ENCODE results near the gene SUMO2.

The SUMO2 gene

GRCh38 chr17:75205037-75205792, 22.5 kb upstream of the SUMO2 start, which contains the start of gene NUP85:
TSS of gene NUP85 (plus strand) at chr17:75205679. CDS start at chr17:75205762, 83 bp downstream.
- H3K4me1 ChIP-seq = peaks cover 4% of the 10 kb centered on the region
- no peaks in the 10 kb centered on the region for H3K27me3 ChIP-seq (ENCODE audit: low read depth)
- peak within 1 kb of the TSS; percentile 66 for H3K4me3 ChIP-seq
- H3K36me3 ChIP-seq (replicated peaks) = peaks cover 13% of the 10 kb centered on the region
- H3K9me3 ChIP-seq = no peaks in the 10 kb centered on the region
- peak; percentile 91 to 97 for DNase-seq (ENCODE audit: low spot score in 2 of 2)
- in situ Hi-C loops (cut with MboI; ENCODE audit: low sequenced_read_pairs) = no loop called here

GRCh38 chr17:75199886-75200618, 17.3 kb upstream of the SUMO2 start:
- no peak for DNase-seq (ENCODE audit: low spot score in 2 of 2)
- H3K4me1 ChIP-seq = peaks cover 4% of the 10 kb centered on the region
- H3K27me3 ChIP-seq (ENCODE audit: low read depth) = no peaks in the 10 kb centered on the region
- H3K36me3 ChIP-seq (replicated peaks) = no peaks in the 10 kb centered on the region
- in situ Hi-C loops (cut with MboI; ENCODE audit: low sequenced_read_pairs) = no loop called here
- H3K9me3 ChIP-seq = no peaks in the 10 kb centered on the region
- H3K4me3 ChIP-seq = no peak overlapping the region

- in situ Hi-C loops (cut with MboI; ENCODE audit: low sequenced_read_pairs) = no loop called here
- DNase-seq (ENCODE audit: low spot score in 2 of 2) = no peak
- Histone ChIP-seq H3K4me3 (no peak overlapping the region), H3K4me1 (no peaks in the 10 kb centered on the region), H3K36me3 (replicated peaks) (no peaks in the 10 kb centered on the region), H3K27me3 (ENCODE audit: low read depth) (no peaks in the 10 kb centered on the region), H3K9me3 (no peaks in the 10 kb centered on the region)
Measured at GRCh38 chr17:75194879-75195278, 12.1 kb upstream of the SUMO2 start.

GRCh38 chr17:75191584-75191983, 8.8 kb upstream of the SUMO2 start:
- Histone ChIP-seq H3K27me3 (ENCODE audit: low read depth) (no peaks in the 10 kb centered on the region), H3K9me3 (no peaks in the 10 kb centered on the region), H3K36me3 (replicated peaks) (no peaks in the 10 kb centered on the region), H3K4me3 (no peak overlapping the region), H3K4me1 (no peaks in the 10 kb centered on the region)
- DNase-seq (ENCODE audit: low spot score in 2 of 2) = no peak
- in situ Hi-C loops (cut with MboI; ENCODE audit: low sequenced_read_pairs) = no loop called here

- in situ Hi-C loops (cut with MboI; ENCODE audit: low sequenced_read_pairs) = no loop called here
- no peak for DNase-seq (ENCODE audit: low spot score in 2 of 2)
- Histone ChIP-seq H3K4me3 (no peak overlapping the region), H3K9me3 (no peaks in the 10 kb centered on the region), H3K36me3 (replicated peaks) (no peaks in the 10 kb centered on the region), H3K27me3 (ENCODE audit: low read depth) (no peaks in the 10 kb centered on the region), H3K4me1 (no peaks in the 10 kb centered on the region)
Measured at GRCh38 chr17:75188614-75189013, 5.9 kb upstream of the SUMO2 start.

- no peaks in the 10 kb centered on the region for H3K27me3 ChIP-seq (ENCODE audit: low read depth)
- H3K4me1 ChIP-seq = peaks cover 15% of the 10 kb centered on the region
- peaks cover 28% of the 10 kb centered on the region for H3K36me3 ChIP-seq (replicated peaks)
- H3K9me3 ChIP-seq = no peaks in the 10 kb centered on the region
- no peak for DNase-seq (ENCODE audit: low spot score in 2 of 2)
- no peak overlapping the region for H3K4me3 ChIP-seq
- in situ Hi-C loops (cut with MboI; ENCODE audit: low sequenced_read_pairs) = no loop called here
Measured at GRCh38 chr17:75183999-75184884, 1.5 kb upstream of the SUMO2 start.

- H3K4me1 ChIP-seq = peaks cover 15% of the 10 kb centered on the region
- H3K4me3 ChIP-seq = peak overlapping the region; percentile 94
- no peak for DNase-seq (ENCODE audit: low spot score in 2 of 2)
- no peaks in the 10 kb centered on the region for H3K9me3 ChIP-seq
- no peaks in the 10 kb centered on the region for H3K27me3 ChIP-seq (ENCODE audit: low read depth)
- in situ Hi-C loops (cut with MboI; ENCODE audit: low sequenced_read_pairs) = no loop called here
- peaks cover 41% of the 10 kb centered on the region for H3K36me3 ChIP-seq (replicated peaks)
Measured at GRCh38 chr17:75182319-75182568, 515 bp downstream of the SUMO2 start.

GRCh38 chr17:75181608-75182318, 996 bp downstream of the SUMO2 start:
- Histone ChIP-seq H3K4me1 (peaks cover 15% of the 10 kb centered on the region), H3K36me3 (replicated peaks) (peaks cover 44% of the 10 kb centered on the region), H3K27me3 (ENCODE audit: low read depth) (no peaks in the 10 kb centered on the region), H3K4me3 (peak overlapping the region; percentile 94), H3K9me3 (no peaks in the 10 kb centered on the region)
- DNase-seq (ENCODE audit: low spot score in 2 of 2) = peak in 1 of 2 experiments; percentile 37
- in situ Hi-C loops (cut with MboI; ENCODE audit: low sequenced_read_pairs) = no loop called here

- Histone ChIP-seq H3K27me3 (ENCODE audit: low read depth) (no peaks in the 10 kb centered on the region), H3K4me3 (peak overlapping the region; percentile 94), H3K36me3 (replicated peaks) (peaks cover 51% of the 10 kb centered on the region), H3K4me1 (peaks cover 15% of the 10 kb centered on the region), H3K9me3 (no peaks in the 10 kb centered on the region)
- DNase-seq (ENCODE audit: low spot score in 2 of 2) = no peak
- in situ Hi-C loops (cut with MboI; ENCODE audit: low sequenced_read_pairs) = no loop called here
Measured at GRCh38 chr17:75181110-75181509, 1.6 kb downstream of the SUMO2 start.

GRCh38 chr17:75178453-75178852, 4.3 kb downstream of the SUMO2 start:
- Histone ChIP-seq H3K36me3 (replicated peaks) (peaks cover 78% of the 10 kb centered on the region), H3K4me1 (peaks cover 15% of the 10 kb centered on the region), H3K27me3 (ENCODE audit: low read depth) (no peaks in the 10 kb centered on the region), H3K9me3 (no peaks in the 10 kb centered on the region), H3K4me3 (no peak overlapping the region)
- no peak for DNase-seq (ENCODE audit: low spot score in 2 of 2)
- in situ Hi-C loops (cut with MboI; ENCODE audit: low sequenced_read_pairs) = no loop called here

- no peak for DNase-seq (ENCODE audit: low spot score in 2 of 2)
- Histone ChIP-seq H3K4me1 (peaks cover 10% of the 10 kb centered on the region), H3K27me3 (ENCODE audit: low read depth) (no peaks in the 10 kb centered on the region), H3K4me3 (no peak overlapping the region), H3K36me3 (replicated peaks) (peaks cover 88% of the 10 kb centered on the region), H3K9me3 (no peaks in the 10 kb centered on the region)
- in situ Hi-C loops (cut with MboI; ENCODE audit: low sequenced_read_pairs) = no loop called here
Measured at GRCh38 chr17:75176625-75177024, 6.1 kb downstream of the SUMO2 start.

GRCh38 chr17:75174996-75175395, 7.8 kb downstream of the SUMO2 start:
- H3K4me1 ChIP-seq = no peaks in the 10 kb centered on the region; the same call in 1 of the 2 replicates
- in situ Hi-C loops (cut with MboI; ENCODE audit: low sequenced_read_pairs) = no loop called here
- no peak for DNase-seq (ENCODE audit: low spot score in 2 of 2)
- H3K36me3 ChIP-seq (replicated peaks) = peaks cover 88% of the 10 kb centered on the region
- H3K9me3 ChIP-seq = no peaks in the 10 kb centered on the region
- H3K27me3 ChIP-seq (ENCODE audit: low read depth) = no peaks in the 10 kb centered on the region
- no peak overlapping the region for H3K4me3 ChIP-seq

GRCh38 chr17:75173526-75173925, 9.2 kb downstream of the SUMO2 start:
- no peaks in the 10 kb centered on the region for H3K9me3 ChIP-seq
- H3K27me3 ChIP-seq (ENCODE audit: low read depth) = no peaks in the 10 kb centered on the region
- H3K4me1 ChIP-seq = no peaks in the 10 kb centered on the region; the same call in 1 of the 2 replicates
- H3K36me3 ChIP-seq (replicated peaks) = peaks cover 87% of the 10 kb centered on the region
- no peak overlapping the region for H3K4me3 ChIP-seq
- no peak for DNase-seq (ENCODE audit: low spot score in 2 of 2)
- in situ Hi-C loops (cut with MboI; ENCODE audit: low sequenced_read_pairs) = no loop called here

Measured in HAP-1 (cell line).